NCI-H2107 (cell line): ENCODE results near the gene TMEM61.
A peak's percentile ranks its signal among the peaks of the same experiment; 100 is the strongest.

Experiments used
- DNase-seq: peaks from one replicate; lab custom pipeline; 2025; lab: John Stamatoyannopoulos, UW

TMEM61 gene

GRCh38 chr1:54985556-54985955, 5.1 kb downstream of the TMEM61 start:
- DNase-seq: no peak

DNA sequence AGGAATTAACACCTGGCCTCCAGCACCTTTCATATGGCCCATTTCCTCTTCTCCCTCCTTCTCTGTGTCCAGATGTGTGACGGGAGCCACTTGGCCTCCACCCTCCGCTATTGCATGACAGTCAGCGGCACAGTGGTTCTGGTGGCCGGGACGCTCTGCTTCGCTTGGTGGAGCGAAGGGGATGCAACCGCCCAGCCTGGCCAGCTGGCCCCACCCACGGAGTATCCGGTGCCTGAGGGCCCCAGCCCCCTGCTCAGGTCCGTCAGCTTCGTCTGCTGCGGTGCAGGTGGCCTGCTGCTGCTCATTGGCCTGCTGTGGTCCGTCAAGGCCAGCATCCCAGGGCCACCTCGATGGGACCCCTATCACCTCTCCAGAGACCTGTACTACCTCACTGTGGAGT, 5.6 kb downstream of the TMEM61 start:
- no peak for DNase-seq

- no peak for DNase-seq
Measured at GRCh38 chr1:54986533-54986932, 6.1 kb downstream of the TMEM61 start.

- no peak for DNase-seq
Measured at GRCh38 chr1:54987427-54987826, 7.0 kb downstream of the TMEM61 start.

DNA sequence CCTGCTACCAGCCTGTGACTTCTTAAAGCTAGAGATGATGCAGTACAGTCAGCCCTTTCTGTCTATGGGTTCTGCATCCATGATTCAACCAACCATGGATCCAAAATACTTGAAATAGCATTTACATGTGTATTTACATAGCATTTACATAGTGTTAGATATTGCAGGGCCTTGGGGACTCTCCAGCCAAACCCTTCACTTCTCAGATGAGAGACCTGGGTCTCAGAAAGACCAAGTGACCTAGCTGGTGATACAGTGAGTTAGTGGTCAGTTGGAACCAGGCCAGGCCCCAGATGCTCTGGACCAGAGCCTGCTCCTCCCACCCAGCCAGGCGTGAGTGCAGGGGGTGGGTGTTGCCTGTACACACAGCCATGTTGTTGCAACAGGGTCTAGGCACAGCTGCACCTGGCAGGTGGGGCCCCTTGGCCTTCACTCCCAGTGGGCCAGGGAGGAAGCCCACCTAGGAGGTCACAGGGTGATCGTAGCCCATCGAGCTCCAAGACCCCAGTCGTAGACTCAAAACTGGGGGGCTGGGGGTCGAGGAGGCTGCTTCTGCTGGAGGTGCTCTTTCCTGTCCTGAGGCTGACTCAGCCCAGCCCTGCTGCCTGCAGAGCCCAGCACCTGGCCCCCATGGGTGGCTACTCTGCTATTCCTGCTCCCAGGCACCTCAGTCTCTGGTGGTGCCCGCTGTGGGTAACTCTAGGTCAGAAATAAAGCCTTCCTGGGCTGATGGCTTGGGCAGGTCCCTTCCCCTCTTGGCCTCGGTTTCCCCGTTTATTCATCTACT, 7.7 kb downstream of the TMEM61 start:
- no peak for DNase-seq

- no peak for DNase-seq
Measured at GRCh38 chr1:54988975-54989374, 8.5 kb downstream of the TMEM61 start.

- no peak for DNase-seq
Measured at GRCh38 chr1:54989473-54989872, 9.0 kb downstream of the TMEM61 start.

DNA sequence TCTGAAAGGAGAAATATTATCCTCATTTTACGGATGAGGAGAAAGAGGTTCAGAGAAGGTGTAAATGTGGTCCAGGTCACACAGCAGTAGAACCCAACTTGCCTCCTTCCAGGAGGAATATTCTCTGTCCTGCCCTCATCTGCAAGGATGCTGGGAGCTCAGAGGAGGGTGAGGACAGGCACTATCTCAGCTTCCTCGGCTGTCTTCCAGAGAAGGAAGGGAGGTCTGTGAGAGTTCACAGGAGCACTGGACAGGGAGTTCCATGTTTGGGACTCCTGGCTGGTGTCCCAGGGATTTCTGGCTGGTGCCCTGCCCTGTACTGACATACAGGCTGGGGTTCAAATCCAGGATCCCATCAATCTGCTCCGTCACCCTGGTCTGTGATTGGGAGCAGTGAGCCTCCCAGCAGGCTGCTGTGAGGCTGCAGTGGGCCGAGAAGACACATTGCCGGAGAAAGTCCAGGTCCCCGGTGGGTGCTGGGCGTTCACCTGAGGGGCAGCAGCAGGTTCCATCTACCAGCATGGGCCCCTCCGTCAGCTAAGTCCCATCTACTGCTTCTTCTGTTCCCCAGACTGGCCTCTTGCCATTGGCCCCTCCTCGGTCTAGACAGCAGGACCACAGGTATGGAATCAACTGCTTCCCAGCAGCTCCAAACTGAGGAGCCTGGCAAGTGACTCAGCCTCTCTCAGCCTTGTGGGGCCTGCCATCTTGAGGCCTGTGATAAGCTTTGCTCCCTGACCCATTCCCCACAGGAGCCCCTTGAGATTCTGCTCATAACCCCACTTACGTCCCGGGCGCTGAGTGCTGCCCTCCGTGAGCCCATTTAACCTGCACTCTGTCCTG, 9.8 kb downstream of the TMEM61 start:
- no peak for DNase-seq

DNA sequence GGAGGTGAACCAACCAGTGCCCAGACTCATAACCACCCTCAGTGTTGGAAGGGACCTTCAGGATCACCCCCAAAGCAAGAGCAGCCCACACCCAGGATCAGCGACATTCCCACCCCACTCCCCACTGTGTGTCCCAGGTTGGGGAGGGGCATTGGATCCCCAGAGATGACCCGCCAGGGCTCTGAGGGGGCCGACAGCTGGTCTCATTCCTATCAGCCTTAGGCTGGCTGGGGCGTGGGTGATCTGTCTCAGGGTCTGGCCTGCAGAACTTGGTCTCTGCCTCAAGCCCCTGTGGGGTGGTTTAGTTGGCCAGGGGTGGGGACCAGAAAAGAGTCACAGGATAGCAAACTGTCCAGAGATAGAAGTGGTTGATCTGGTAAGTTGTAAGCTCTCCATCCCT, 10.5 kb downstream of the TMEM61 start:
- DNase-seq: no peak

DNA sequence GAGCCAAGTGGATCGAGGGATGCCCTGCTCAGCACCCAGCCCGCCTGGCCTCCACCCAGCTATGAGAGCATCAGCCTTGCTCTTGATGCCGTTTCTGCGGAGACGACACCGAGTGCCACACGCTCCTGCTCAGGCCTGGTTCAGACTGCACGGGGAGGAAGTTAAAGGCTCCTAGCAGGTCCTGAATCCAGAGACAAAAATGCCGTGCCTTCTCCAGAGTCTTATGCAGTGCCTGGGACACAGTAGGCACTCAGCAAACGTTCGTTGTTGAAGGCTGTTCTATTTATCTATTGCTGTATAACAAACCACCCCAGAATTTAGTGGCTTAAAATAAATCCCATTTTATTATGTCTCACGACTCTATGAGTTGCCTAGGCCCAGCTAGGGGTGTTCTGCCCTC, 11.5 kb downstream of the TMEM61 start:
- no peak for DNase-seq

- no peak for DNase-seq
Measured at GRCh38 chr1:54993140-54993539, 12.7 kb downstream of the TMEM61 start.

DNA sequence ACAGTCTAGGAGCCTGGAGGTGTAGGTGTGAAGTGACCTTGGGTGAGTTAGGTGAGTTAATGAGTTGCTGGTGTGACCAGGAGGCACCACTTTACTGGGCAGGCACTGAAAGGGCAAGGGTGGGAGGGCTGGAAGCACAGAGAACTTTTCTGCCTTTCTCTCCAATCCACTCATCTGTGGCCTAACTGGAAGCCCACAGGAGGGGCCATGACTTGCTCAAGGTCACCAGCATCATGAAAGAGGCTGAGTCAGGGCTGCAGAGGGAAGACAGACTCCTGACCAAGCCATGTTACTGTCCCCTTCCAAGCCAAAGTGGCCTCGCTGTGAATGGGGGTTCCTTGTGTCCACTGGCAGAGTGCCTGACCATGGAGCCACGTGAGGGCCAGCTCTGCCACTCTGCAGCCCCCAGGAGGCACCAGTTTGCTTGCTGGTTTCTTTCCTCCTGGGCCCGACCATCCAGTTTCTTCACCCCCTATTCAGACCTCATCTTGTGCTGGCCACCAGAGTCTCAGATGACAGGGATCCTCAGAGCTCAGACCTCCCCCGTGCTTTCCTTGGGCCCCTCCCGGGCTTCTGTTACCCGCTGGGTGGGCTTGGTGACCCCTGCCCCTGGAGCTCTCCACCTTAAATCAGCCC, 14.0 kb downstream of the TMEM61 start:
- DNase-seq: no peak

DNA sequence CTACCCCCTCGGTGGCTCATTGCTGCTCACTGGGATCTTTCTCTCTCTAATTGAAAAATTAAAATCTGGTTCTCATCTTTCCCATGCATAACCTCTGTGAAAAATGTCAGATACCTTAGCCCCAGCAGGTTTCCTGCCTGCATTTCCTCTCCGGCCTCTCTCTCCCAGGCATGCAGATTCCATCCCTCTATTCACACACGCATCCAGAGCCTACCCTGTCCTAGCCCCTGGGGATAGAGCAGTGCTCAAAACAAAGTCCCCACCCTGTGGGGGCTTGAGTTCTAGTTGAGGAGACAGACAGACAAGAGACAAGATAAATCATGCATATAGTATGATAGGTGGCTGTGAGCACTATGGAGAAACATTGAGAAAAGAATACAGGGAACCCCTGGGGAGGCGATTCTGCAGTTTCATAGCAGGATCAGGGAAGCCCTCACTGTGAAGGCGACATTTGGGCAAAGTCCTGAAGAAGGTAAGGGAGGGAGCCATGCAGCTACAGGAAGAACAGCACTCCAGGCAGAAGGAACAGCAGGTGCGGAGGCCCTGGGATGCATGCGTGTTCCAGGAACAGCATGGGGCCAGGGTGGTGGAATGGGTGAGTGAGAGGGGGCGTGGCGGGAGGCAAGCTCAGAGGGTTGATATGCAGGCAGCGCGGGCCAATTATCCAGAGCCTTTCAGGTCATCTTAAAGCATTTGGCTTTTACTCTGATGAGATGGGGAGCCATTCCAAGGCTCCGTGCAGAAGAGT, 14.8 kb downstream of the TMEM61 start:
- no peak for DNase-seq

DNA sequence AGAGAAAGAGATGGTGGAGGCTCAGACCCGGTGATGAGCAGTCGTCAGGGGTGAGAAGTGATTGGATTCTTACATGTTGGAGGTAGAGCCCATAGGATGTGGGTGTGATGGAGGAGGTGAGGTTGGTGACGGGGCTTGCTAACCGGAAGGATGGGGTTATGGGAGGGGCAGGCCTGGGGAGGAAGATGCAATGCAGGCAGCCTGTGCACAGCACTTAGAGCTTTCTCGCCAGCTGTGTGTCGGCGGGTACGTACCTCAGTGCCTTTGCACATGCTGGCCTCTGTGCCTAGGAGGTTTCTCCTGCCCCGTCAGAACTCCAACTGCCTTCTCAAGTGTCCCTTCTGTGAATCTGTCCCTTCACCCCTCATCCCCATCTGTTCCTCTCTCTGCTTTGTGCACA, 15.4 kb downstream of the TMEM61 start:
- no peak for DNase-seq

GRCh38 chr1:54996359-54996868, 16.0 kb downstream of the TMEM61 start:
- peak; percentile 75 for DNase-seq

DNA sequence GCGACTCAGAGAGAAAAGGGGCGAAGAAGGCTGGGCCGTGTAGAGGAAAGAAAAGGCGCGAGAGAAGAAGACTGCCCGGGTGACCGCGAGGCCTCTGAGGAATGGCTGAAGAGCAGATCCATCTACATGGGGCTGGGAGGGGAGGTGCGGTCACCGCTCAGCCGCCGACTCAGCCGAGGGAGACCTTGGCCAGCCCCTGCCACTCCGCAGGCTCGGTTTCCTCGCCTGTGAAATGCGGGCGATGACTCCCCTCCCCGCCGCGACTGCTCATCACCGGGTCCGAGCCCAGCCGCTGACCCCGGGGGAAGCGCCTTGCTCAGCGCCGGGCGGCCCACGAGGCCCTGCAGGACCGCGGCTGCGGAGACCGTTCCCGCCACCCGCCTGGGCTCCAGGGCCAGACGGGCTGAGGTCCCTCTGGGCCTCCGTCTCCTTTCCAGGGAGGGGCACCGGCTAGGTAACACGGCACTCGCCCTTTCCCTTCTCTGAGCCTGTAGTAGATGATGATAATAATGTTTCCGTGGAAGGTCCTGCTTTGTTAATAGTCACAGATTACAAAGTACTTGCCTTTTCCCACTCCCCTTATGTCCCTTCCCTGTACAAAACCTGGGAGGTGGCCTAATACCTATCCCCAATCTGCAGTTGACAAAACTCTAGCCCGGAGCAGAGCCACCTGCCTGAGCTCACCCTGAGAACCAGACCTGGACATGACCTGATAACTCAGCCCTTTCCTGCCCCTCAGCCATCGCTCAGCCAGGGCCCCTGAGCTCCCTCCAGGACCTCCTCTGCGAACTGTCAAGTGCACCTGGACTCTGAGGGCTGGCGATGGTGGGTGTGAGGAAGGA, 16.7 kb downstream of the TMEM61 start:
- no peak for DNase-seq

- DNase-seq: no peak
Measured at GRCh38 chr1:54997711-54997986, 17.2 kb downstream of the TMEM61 start.

- DNase-seq: no peak
Measured at GRCh38 chr1:54998100-54998499, 17.7 kb downstream of the TMEM61 start.

GRCh38 chr1:54998677-54999076, 18.2 kb downstream of the TMEM61 start, which contains the start of gene BSND:
BSND (plus strand) TSS chr1:54998933; CDS start chr1:54999187, 254 bp downstream.
- DNase-seq: no peak

DNA sequence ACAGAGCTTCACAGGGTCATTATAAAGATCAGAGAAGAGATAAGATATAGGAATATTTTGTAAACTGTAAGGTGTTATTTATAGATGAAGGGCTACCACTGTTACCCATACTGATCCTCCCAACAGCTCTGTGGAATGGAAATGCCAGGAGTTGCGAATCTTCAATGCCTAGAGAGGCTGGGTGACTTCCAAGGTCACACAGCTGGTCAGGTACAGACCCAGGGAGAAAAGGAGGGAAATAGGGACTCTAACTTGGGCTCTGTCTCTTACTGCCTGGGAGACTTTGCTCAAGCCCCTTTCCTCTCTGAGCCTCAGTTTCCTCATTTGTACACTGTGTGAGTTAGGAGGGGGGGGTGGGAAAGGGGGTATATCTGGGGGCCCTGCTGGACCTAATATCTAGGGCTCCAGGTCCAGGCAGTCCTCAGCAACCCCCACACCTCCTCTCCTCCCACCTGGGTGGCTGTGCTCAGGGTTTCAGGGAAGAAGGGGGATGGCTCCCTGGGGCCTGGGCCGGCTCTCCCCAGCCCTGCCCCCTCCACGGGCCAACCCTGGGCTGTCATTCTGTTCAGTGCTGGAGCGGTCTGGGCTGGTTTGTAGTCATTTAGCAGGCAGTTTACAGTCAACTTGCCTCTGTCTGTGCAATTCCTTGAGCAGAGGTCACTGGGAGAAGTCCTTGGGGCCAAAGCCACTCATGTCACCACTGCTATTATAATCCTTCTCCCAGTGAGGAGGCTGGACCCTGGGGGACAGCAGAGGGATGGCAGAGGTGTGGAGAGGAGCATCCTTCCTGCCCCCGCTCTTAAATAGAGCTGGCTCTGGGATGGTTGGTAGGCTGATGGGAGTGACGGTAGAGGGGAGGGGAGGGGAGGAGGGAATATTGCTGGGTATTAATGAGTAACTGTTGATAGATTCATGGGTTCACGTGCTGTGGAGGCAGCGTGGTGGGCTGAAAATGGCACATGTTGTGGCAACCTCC, 20.0 kb downstream of the TMEM61 start:
- DNase-seq: no peak
